GM19455 (cell line): ENCODE data around the gene SLC45A3.

Experiments
- ATAC-seq: cut with Tn5 transposase; IDR thresholded peaks from one replicate; pipeline ENCODE4 v1.9.1; 2021; ENCODE audit not compliant: unreplicated experiment

SLC45A3 gene

GRCh38 chr1:205610901-205611466 is 69.3 kb downstream of the SLC45A3 start:
- no peak for ATAC-seq

GRCh38 chr1:205610036-205610435 is 70.3 kb downstream of the SLC45A3 start:
- no peak for ATAC-seq
